Lung (tissue), 12 donors: Measurements from ENCODE around the gene PCDH12. TPM values are rescaled to one million over a fixed set of nuclear protein-coding genes. Genes with fewer than 3 reads are reported as not detected.

Experiments
- ATAC-seq: fragments of 200-7000 bp; cut with Tn5 transposase; one replicate; pipeline ENCODE4 v1.9.1; 2020; ENCODE audit warnings: moderate number of reproducible peaks; ENCODE audit not compliant: insufficient read depth, low FRiP score
- DNase-seq, 3 donors: peaks; one replicate each; pipeline ENCODE4 v3.0.0-alpha.2; 2013 to 2017
- H3K27ac ChIP-seq, 2 donors: one replicate each; pipeline ENCODE4 v1.5.1; 2013; ENCODE audit warnings: mild to moderate bottlenecking in 2 of 2, moderate library complexity in 2 of 2, control low read depth in 1 of 2, inconsistent platforms in 1 of 2, low read depth in 1 of 2, low read length in 1 of 2
- H3K27me3 ChIP-seq, 3 donors: one replicate each; pipeline ENCODE4 v1.5.1; 2013; ENCODE audit warnings: low read length in 2 of 3; ENCODE audit not compliant: control insufficient read depth in 3 of 3, insufficient read depth in 3 of 3
- H3K36me3 ChIP-seq, 4 donors: one replicate each; pipeline ENCODE4 v1.5.1; 2013; ENCODE audit warnings: low read length in 4 of 4, mild to moderate bottlenecking in 1 of 4, moderate library complexity in 1 of 4; ENCODE audit not compliant: control insufficient read depth in 4 of 4, insufficient read depth in 4 of 4
- H3K4me1 ChIP-seq, 5 donors: one replicate each; pipeline ENCODE4 v1.5.1; 2013; ENCODE audit warnings: low read length in 5 of 5, mild to moderate bottlenecking in 2 of 5, moderate library complexity in 1 of 5; ENCODE audit not compliant: control insufficient read depth in 5 of 5, insufficient read depth in 5 of 5
- H3K4me3 ChIP-seq: one replicate; pipeline ENCODE4 v1.5.1; 2013; ENCODE audit warnings: mild to moderate bottlenecking, control low read depth, moderate library complexity
- H3K9ac ChIP-seq, 2 donors: one replicate each; pipeline ENCODE4 v1.5.1; 2013; ENCODE audit warnings: low read length in 2 of 2, control low read depth in 1 of 2; ENCODE audit not compliant: insufficient read depth in 1 of 2
- H3K9me3 ChIP-seq, 4 donors: one replicate each; pipeline ENCODE4 v1.5.1; 2013; ENCODE audit warnings: low read length in 3 of 4, mild to moderate bottlenecking in 1 of 4, moderate library complexity in 1 of 4; ENCODE audit not compliant: control insufficient read depth in 4 of 4, insufficient read depth in 3 of 4
- WGBS, 2 donors: extraction: QIAGEN DNeasy Blood & Tissue Kit; methylation state at CpG; one replicate each; pipeline ENCODE4 v1.1.7; 2013; 5-methylcytosine and 5-hydroxymethylcytosine counted together
- polyA plus RNA-seq, 2 donors: library from polyadenylated mRNA; stranded (reverse); fragments of 200-250 nt; gene quantifications; one replicate each; pipeline ENCODE4 v1.2.1, GENCODE V29; 2013
- total RNA-seq, 2 donors: library from RNA; depleted of rRNA in 1 of 2; stranded (reverse); fragments of >200 nt in 1 of 2; gene quantifications; one replicate each; pipeline ENCODE4 v1.2.1, GENCODE V29; 2014 to 2021
- TF ChIP-seq, protein P1 (sequence below): IDR thresholded peaks from 2 replicates; pipeline ENCODE4 v1.5.1; 2012; ENCODE audit warnings: mild to moderate bottlenecking; ENCODE audit errors: control extremely low read depth, extremely low read depth
- donor health status: control.
- donor health status: control.
- donor health status: Bipolar disorder and iron deficiency.
- donor health status: healthy.
- donor health status: DM: yes; HTN: yes; CAD: no.

PCDH12 gene
- total and polyA plus RNA-seq, 4 donors, result 3.9 to 34.2 (median 11.3) TPM

DNA sequence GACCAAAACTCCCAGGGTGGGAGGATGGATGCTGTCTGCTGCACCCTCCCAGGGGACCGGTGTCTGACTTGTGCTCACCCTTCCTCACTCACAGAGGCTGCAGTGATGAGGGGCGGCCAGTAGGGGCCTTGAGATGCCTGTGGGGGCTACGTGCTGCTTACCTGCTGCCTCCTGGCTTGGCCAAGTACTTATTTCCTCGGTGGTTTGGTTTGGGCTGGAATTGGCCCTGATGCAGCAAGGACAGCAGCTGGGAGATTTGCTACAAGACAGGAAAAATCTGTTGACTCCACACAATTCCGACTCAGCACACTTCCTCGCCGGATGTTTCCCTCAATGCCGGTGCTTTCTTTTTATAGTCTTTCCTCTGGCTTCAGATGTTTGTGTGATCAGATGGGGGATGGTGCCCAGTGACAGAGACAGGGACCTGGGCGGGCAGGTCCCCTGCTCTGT is 6.6 kb downstream of the PCDH12 start:
- no peak for ATAC-seq
- Histone ChIP-seq H3K27ac (peak overlapping the region in 1 of 2 donors; percentile 65), H3K36me3 (peaks cover 0 to 11% (median 1%) of the 10 kb centered on the region in 4 donors), H3K4me3 (no peak overlapping the region), H3K4me1 (peaks cover 0 to 12% (median 2%) of the 10 kb centered on the region in 5 donors), H3K9ac (no peak overlapping the region), H3K27me3 (no peaks in the 10 kb centered on the region), H3K9me3 (no peaks in the 10 kb centered on the region)
- 34 to 38% methylated on average over 9 of the region's 9 CpGs for WGBS, 2 donors
- peak; percentile 55 to 85 (median 71) for DNase-seq
- TF ChIP-seq, protein P1, sequence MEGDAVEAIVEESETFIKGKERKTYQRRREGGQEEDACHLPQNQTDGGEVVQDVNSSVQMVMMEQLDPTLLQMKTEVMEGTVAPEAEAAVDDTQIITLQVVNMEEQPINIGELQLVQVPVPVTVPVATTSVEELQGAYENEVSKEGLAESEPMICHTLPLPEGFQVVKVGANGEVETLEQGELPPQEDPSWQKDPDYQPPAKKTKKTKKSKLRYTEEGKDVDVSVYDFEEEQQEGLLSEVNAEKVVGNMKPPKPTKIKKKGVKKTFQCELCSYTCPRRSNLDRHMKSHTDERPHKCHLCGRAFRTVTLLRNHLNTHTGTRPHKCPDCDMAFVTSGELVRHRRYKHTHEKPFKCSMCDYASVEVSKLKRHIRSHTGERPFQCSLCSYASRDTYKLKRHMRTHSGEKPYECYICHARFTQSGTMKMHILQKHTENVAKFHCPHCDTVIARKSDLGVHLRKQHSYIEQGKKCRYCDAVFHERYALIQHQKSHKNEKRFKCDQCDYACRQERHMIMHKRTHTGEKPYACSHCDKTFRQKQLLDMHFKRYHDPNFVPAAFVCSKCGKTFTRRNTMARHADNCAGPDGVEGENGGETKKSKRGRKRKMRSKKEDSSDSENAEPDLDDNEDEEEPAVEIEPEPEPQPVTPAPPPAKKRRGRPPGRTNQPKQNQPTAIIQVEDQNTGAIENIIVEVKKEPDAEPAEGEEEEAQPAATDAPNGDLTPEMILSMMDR, result no peak

DNA sequence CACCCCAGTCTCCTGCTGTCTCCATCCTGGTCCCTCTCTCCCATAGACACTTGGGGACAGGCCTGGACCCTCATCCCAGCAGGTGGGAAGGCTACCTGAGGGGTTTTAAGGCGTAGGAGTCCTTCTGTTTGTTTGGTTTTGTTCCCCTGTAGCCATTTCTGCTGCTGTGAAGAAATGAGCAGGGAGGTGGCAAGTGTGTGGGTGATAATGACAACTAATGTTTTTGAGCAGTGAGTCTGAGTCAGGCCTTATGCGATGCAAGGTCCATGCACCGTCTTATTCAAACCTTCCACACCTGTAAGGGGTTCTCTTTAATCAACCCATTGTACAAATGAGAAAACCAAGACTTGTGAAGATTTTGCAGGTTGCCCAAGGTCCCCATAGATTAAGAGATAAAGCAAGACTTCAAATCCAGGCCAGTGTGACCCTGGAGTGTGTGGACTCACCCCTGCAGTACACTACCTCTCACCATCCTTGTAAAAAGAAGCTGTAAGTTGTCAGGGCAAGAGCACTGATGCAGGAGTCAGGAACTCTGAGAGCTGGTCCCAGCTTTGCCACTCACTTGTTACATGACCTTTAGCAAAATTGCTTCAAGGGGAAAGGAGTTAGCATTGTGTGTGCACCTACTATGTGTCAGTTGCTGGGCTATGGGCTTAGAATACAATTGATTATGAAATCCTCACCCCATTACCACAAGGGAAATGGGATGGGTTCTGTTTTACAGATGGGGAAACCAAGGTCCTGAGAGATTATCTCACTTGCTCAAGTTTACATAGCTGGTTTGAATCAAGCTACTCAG is 7.6 kb downstream of the PCDH12 start:
- peaks cover 0 to 13% (median 1%) of the 10 kb centered on the region in 4 donors for H3K36me3 ChIP-seq
- WGBS, 2 donors, result 82 to 95% methylated on average over 3 of the region's 3 CpGs
- TF ChIP-seq, protein P1, result no peak
- H3K9me3 ChIP-seq, result no peaks in the 10 kb centered on the region
- DNase-seq (no peak), ATAC-seq (no peak)
- no peak overlapping the region for H3K27ac ChIP-seq
- H3K27me3 ChIP-seq, result peaks cover 0 to 6% (median 0%) of the 10 kb centered on the region in 3 donors
- H3K9ac ChIP-seq, result no peak overlapping the region
- H3K4me1 ChIP-seq, result peaks cover 0 to 17% (median 5%) of the 10 kb centered on the region in 5 donors
- H3K4me3 ChIP-seq, result no peak overlapping the region

DNA sequence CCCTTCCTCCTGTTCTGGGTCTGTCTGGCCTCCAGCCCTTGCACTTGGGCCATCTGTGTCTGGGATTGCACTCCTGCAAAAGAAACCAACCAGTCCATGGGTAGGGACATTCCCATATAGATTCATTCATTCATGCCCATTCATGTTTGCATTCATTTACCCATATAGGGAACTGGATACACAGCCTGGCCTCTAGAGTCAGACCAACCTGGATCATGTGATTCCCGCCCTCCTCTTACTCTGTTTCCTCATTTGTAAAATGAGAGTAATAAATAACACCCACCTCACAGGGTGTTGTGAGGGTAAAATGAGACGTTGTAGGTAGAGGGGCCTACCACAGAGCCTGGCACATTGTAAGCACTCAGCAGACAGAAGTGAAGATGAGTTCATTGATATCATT is 8.5 kb downstream of the PCDH12 start:
- H3K36me3 ChIP-seq, result peaks cover 0 to 15% (median 1%) of the 10 kb centered on the region in 4 donors
- no peaks in the 10 kb centered on the region for H3K9me3 ChIP-seq
- ATAC-seq, result no peak
- DNase-seq, result no peak
- peaks cover 0 to 7% (median 0%) of the 10 kb centered on the region in 3 donors for H3K27me3 ChIP-seq
- H3K9ac ChIP-seq, result no peak overlapping the region
- peaks cover 0 to 25% (median 5%) of the 10 kb centered on the region in 5 donors for H3K4me1 ChIP-seq
- H3K4me3 ChIP-seq, result no peak overlapping the region
- TF ChIP-seq, protein P1, result no peak
- WGBS, 2 donors, result 63 to 77% methylated on average over 2 of the region's 2 CpGs
- H3K27ac ChIP-seq, result no peak overlapping the region
